ENCODE data around the gene SEMA3D. TPM values are rescaled to one million over a fixed set of nuclear protein-coding genes. Genes with fewer than 3 reads are reported as not detected.

The SEMA3D gene
- total and polyA plus RNA-seq, 2 donors (not counting 1 experiment from before 2014, with no cell fraction given) = 0.46 to 0.59 TPM

DNA sequence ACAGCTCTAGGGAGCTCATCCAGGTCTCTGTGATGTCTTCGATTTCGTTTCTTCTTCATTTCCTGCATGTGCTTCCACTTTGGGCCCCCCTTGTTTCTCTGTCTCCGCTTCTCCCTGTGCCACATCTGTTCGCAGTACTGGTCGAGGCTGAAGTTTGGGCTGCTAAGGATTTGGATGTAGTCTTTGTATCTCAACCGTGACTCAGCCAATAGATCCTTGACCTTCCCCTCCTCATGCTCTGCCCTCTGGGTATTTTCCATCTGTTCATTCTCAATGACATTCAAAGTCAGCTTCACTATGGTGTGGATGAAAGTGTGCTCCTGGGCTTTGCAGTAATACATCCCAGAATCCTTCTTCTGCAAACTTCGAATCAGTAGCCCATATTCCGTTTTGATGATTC lies 187.4 kb downstream of the SEMA3D start:
- Mint-ChIP-seq H3K4me3 (no peak overlapping the region), H3K9me3 (ENCODE audit: insufficient read depth) (no peaks in the 10 kb centered on the region), H3K27ac (no peak overlapping the region), H3K27me3 (no peaks in the 10 kb centered on the region), H3K4me1 (no peaks in the 10 kb centered on the region)
- ATAC-seq (ENCODE audit: low read depth) = no peak
- no peaks in the 10 kb centered on the region for H3K4me1 ChIP-seq (ENCODE audit: control insufficient read depth in 2 of 2, insufficient read depth in 2 of 2, low read length in 2 of 2)
- WGBS (ENCODE audit: insufficient coverage) = 100% methylated on average over 2 of the region's 8 CpGs
- no peak for TF ChIP-seq CTCF (IDR thresholded peaks at IDR 0.05)
- no peak for TF ChIP-seq EZH2 (IDR thresholded peaks at IDR 0.05; ENCODE audit: borderline replicate concordance, insufficient read depth, low read depth, low read length, poor library complexity, severe bottlenecking)
- no peak overlapping the region for H3K4me2 ChIP-seq (replicated peaks; ENCODE audit: low read depth, low read length, poor library complexity, severe bottlenecking)
- intact Hi-C loops (cut with micrococcal nuclease) = no loop called here
- H2AFZ ChIP-seq (ENCODE audit: insufficient read depth, low read depth, low read length, poor library complexity, severe bottlenecking) = no peak overlapping the region
- no peak overlapping the region for H3K4me3 ChIP-seq (ENCODE audit: control extremely low read depth in 1 of 5, extremely low read depth in 1 of 5, insufficient read depth in 1 of 5, low read depth in 2 of 5, low read length in 4 of 5)
- no peaks in the 10 kb centered on the region for H4K20me1 ChIP-seq (ENCODE audit: control insufficient read depth, insufficient read depth, low read length, poor library complexity, severe bottlenecking)
- POLR2A ChIA-PET = no interaction called here
- no peak overlapping the region for H3K9ac ChIP-seq (ENCODE audit: low read length)
- H3K27me3 ChIP-seq (replicated peaks in 1 of 4; ENCODE audit: control extremely low read depth in 1 of 4, control insufficient read depth in 3 of 4, insufficient read depth in 4 of 4, low read length in 3 of 4) = no peaks in the 10 kb centered on the region
- no peaks in the 10 kb centered on the region for H3K36me3 ChIP-seq (replicated peaks in 1 of 2; ENCODE audit: control extremely low read depth in 1 of 2, control insufficient read depth in 1 of 2, extremely low read depth in 1 of 2, insufficient read depth in 2 of 2, low read length in 1 of 2)
- H3K79me2 ChIP-seq (ENCODE audit: control insufficient read depth, insufficient read depth, low read length) = no peaks in the 10 kb centered on the region
- no peaks in the 10 kb centered on the region for H3K9me3 ChIP-seq (ENCODE audit: control extremely low read depth in 1 of 3, control insufficient read depth in 2 of 3, insufficient read depth in 1 of 3, low read length in 2 of 3)
- CTCF ChIA-PET = no interaction called here
- no peak for DNase-seq
- no peak overlapping the region for H3K27ac ChIP-seq (ENCODE audit: low read length in 2 of 2)

- DNase-seq = no peak
- no peak overlapping the region for H2AFZ ChIP-seq (ENCODE audit: insufficient read depth, low read depth, low read length, poor library complexity, severe bottlenecking)
- H3K9me3 ChIP-seq (ENCODE audit: control extremely low read depth in 1 of 3, control insufficient read depth in 2 of 3, insufficient read depth in 1 of 3, low read length in 2 of 3) = peaks cover 0 to 3% (median 0%) of the 10 kb centered on the region in 3 donors
- no peak overlapping the region for H3K4me3 ChIP-seq (ENCODE audit: control extremely low read depth in 1 of 5, extremely low read depth in 1 of 5, insufficient read depth in 1 of 5, low read depth in 2 of 5, low read length in 4 of 5)
- no peak for TF ChIP-seq EZH2 (IDR thresholded peaks at IDR 0.05; ENCODE audit: borderline replicate concordance, insufficient read depth, low read depth, low read length, poor library complexity, severe bottlenecking)
- TF ChIP-seq CTCF (IDR thresholded peaks at IDR 0.05) = no peak
- H3K4me2 ChIP-seq (replicated peaks; ENCODE audit: low read depth, low read length, poor library complexity, severe bottlenecking) = no peak overlapping the region
- Mint-ChIP-seq H3K27ac (no peak overlapping the region), H3K27me3 (no peaks in the 10 kb centered on the region), H3K4me3 (no peak overlapping the region), H3K4me1 (no peaks in the 10 kb centered on the region), H3K9me3 (ENCODE audit: insufficient read depth) (no peaks in the 10 kb centered on the region)
- intact Hi-C loops (cut with micrococcal nuclease) = no loop called here
- ATAC-seq (ENCODE audit: low read depth) = no peak
- ChIA-PET CTCF (no interaction called here), POLR2A (no interaction called here)
- no peaks in the 10 kb centered on the region for H4K20me1 ChIP-seq (ENCODE audit: control insufficient read depth, insufficient read depth, low read length, poor library complexity, severe bottlenecking)
- H3K4me1 ChIP-seq (ENCODE audit: control insufficient read depth in 2 of 2, insufficient read depth in 2 of 2, low read length in 2 of 2) = no peaks in the 10 kb centered on the region
- H3K9ac ChIP-seq (ENCODE audit: low read length) = no peak overlapping the region
- H3K36me3 ChIP-seq (replicated peaks in 1 of 2; ENCODE audit: control extremely low read depth in 1 of 2, control insufficient read depth in 1 of 2, extremely low read depth in 1 of 2, insufficient read depth in 2 of 2, low read length in 1 of 2) = no peaks in the 10 kb centered on the region
- H3K79me2 ChIP-seq (ENCODE audit: control insufficient read depth, insufficient read depth, low read length) = no peaks in the 10 kb centered on the region
- H3K27me3 ChIP-seq (replicated peaks in 1 of 4; ENCODE audit: control extremely low read depth in 1 of 4, control insufficient read depth in 3 of 4, insufficient read depth in 4 of 4, low read length in 3 of 4) = no peaks in the 10 kb centered on the region
- no peak overlapping the region for H3K27ac ChIP-seq (ENCODE audit: low read length in 2 of 2)
These were observed 188.2 kb downstream of the SEMA3D start for GRCh38 chr7:84998665-84999064.

Measured in B cell (primary cell).